Measurements from ENCODE around the gene SWAP70. TPM values are rescaled to one million over a fixed set of nuclear protein-coding genes. Genes with fewer than 3 reads are reported as not detected.

The SWAP70 gene
- polyA plus RNA-seq, 3 donors, result 10.9 to 26.4 (median 13.8) TPM

DNA sequence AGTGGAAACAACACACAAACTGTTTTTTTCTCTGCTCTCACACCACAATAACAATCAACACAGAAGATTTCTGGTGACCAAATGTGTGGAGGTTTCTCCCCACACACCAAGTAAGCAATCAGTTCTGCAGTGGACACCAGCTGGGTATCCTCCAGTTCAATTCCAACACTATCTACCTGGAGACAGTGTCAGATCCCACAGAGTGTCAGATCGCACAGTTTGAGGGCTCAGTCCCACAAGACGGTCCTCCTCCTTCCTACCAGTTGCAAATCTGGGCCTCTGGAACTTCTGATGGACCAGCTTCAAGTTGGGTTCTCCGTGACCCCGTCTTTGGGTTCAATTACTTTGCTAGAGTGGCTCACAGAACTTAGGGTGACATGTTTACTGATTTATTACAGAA, 9.0 kb downstream of the SWAP70 start:
- H3K9me3 Mint-ChIP-seq, result no peaks in the 10 kb centered on the region
- Histone ChIP-seq H3K9me3 (replicated peaks in 1 of 2; ENCODE audit: control insufficient read depth in 1 of 2, insufficient read depth in 1 of 2, low read length in 2 of 2) (no peaks in the 10 kb centered on the region), H3K27me3 (ENCODE audit: control insufficient read depth in 2 of 2, insufficient read depth in 2 of 2, low read length in 2 of 2) (no peaks in the 10 kb centered on the region), H2AFZ (ENCODE audit: insufficient read depth, low read depth, low read length, poor library complexity, severe bottlenecking) (no peak overlapping the region), H3K4me3 (replicated peaks in 1 of 3; ENCODE audit: low read depth in 2 of 3, low read length in 3 of 3) (no peak overlapping the region), H3K36me3 (replicated peaks in 1 of 2; ENCODE audit: control insufficient read depth in 1 of 2, insufficient read depth in 2 of 2, low read length in 2 of 2) (no peaks in the 10 kb centered on the region), H3K79me2 (ENCODE audit: insufficient read depth, low read length) (peaks cover 40% of the 10 kb centered on the region), H4K20me1 (ENCODE audit: insufficient read depth, low read length) (peaks cover 74% of the 10 kb centered on the region), H3K27ac (ENCODE audit: low read depth in 1 of 2, low read length in 2 of 2) (peak overlapping the region in 1 of 2 donors; percentile 48), H3K4me1 (ENCODE audit: control insufficient read depth in 1 of 2, insufficient read depth in 2 of 2, low read length in 2 of 2) (no peaks in the 10 kb centered on the region), H3K9ac (ENCODE audit: insufficient read depth, low read length, poor library complexity, severe bottlenecking) (no peak overlapping the region), H3K4me2 (replicated peaks; ENCODE audit: extremely low read depth, low read length, poor library complexity, severe bottlenecking) (no peak overlapping the region)
- DNase-seq, result no peak
- H3K4me1 Mint-ChIP-seq, result peaks cover 17% of the 10 kb centered on the region
- peaks cover 0 to 3% of the 10 kb centered on the region in 2 donors for H3K36me3 Mint-ChIP-seq
- peaks cover 0 to 2% (median 0%) of the 10 kb centered on the region in 3 donors for H3K27me3 Mint-ChIP-seq (ENCODE audit: low read depth in 3 of 3)
- H3K4me3 Mint-ChIP-seq, result no peak overlapping the region
- TF ChIP-seq, protein P1, sequence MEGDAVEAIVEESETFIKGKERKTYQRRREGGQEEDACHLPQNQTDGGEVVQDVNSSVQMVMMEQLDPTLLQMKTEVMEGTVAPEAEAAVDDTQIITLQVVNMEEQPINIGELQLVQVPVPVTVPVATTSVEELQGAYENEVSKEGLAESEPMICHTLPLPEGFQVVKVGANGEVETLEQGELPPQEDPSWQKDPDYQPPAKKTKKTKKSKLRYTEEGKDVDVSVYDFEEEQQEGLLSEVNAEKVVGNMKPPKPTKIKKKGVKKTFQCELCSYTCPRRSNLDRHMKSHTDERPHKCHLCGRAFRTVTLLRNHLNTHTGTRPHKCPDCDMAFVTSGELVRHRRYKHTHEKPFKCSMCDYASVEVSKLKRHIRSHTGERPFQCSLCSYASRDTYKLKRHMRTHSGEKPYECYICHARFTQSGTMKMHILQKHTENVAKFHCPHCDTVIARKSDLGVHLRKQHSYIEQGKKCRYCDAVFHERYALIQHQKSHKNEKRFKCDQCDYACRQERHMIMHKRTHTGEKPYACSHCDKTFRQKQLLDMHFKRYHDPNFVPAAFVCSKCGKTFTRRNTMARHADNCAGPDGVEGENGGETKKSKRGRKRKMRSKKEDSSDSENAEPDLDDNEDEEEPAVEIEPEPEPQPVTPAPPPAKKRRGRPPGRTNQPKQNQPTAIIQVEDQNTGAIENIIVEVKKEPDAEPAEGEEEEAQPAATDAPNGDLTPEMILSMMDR (IDR thresholded peaks at IDR 0.05), result no peak
- WGBS (ENCODE audit: insufficient coverage), result 100% methylated on average over 2 of the region's 4 CpGs
- peak overlapping the region in 4 of 7 donors; percentile 5 to 58 (median 52) for H3K27ac Mint-ChIP-seq
- intact Hi-C loops (cut with micrococcal nuclease), result no loop called here

DNA sequence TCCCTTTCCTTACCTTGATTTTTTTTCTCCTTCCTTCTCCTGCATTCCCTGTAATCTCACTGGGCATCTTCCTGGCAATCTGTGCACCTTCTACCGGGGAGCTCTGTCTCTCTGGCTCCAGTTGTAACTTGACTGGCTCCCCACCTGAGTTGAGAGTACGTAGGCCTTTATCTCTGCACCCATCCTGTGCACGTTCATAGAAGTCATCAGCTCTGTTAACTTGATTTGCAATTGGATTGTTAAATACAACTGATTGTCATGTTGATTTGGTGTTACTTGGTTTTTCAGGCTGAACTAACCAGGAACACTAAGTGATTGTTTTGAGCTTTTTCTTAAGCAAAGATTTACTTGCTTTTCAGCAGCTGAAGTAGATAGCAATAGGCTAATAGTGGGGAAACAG, 11.8 kb downstream of the SWAP70 start:
- Histone ChIP-seq H3K9me3 (replicated peaks in 1 of 2; ENCODE audit: control insufficient read depth in 1 of 2, insufficient read depth in 1 of 2, low read length in 2 of 2) (no peaks in the 10 kb centered on the region), H3K27ac (ENCODE audit: low read depth in 1 of 2, low read length in 2 of 2) (no peak overlapping the region), H3K4me1 (ENCODE audit: control insufficient read depth in 1 of 2, insufficient read depth in 2 of 2, low read length in 2 of 2) (no peaks in the 10 kb centered on the region), H3K4me3 (replicated peaks in 1 of 3; ENCODE audit: low read depth in 2 of 3, low read length in 3 of 3) (no peak overlapping the region), H3K79me2 (ENCODE audit: insufficient read depth, low read length) (peaks cover 54% of the 10 kb centered on the region), H3K4me2 (replicated peaks; ENCODE audit: extremely low read depth, low read length, poor library complexity, severe bottlenecking) (no peak overlapping the region), H2AFZ (ENCODE audit: insufficient read depth, low read depth, low read length, poor library complexity, severe bottlenecking) (no peak overlapping the region), H3K27me3 (ENCODE audit: control insufficient read depth in 2 of 2, insufficient read depth in 2 of 2, low read length in 2 of 2) (no peaks in the 10 kb centered on the region), H4K20me1 (ENCODE audit: insufficient read depth, low read length) (peaks cover 72% of the 10 kb centered on the region), H3K36me3 (replicated peaks in 1 of 2; ENCODE audit: control insufficient read depth in 1 of 2, insufficient read depth in 2 of 2, low read length in 2 of 2) (no peaks in the 10 kb centered on the region), H3K9ac (ENCODE audit: insufficient read depth, low read length, poor library complexity, severe bottlenecking) (no peak overlapping the region)
- H3K27ac Mint-ChIP-seq, result peak overlapping the region in 4 of 7 donors; percentile 19 to 84 (median 31)
- TF ChIP-seq, protein P1 (IDR thresholded peaks at IDR 0.05), result no peak
- no peak for DNase-seq
- H3K36me3 Mint-ChIP-seq, result peaks cover 2 to 3% of the 10 kb centered on the region in 2 donors
- peaks cover 15% of the 10 kb centered on the region for H3K4me1 Mint-ChIP-seq
- intact Hi-C loops (cut with micrococcal nuclease), result no loop called here
- H3K9me3 Mint-ChIP-seq, result no peaks in the 10 kb centered on the region
- no peak overlapping the region for H3K4me3 Mint-ChIP-seq
- 14% methylated on average over 1 of the region's 3 CpGs for WGBS (ENCODE audit: insufficient coverage)
- peaks cover 0 to 2% (median 0%) of the 10 kb centered on the region in 3 donors for H3K27me3 Mint-ChIP-seq (ENCODE audit: low read depth in 3 of 3)

Measured in CD14-positive monocyte (primary cell).